Measurements from ENCODE around the gene MLLT10. TPM values are rescaled to one million over a fixed set of nuclear protein-coding genes. Genes with fewer than 3 reads are reported as not detected.

MLLT10 gene
- total and polyA plus RNA-seq, 9 of the 15 experiments (the other 6 are each of a cell fraction or from before 2014, with no cell fraction given) = 18.8 to 81.4 (median 64.2) TPM

- no peak for ATAC-seq
- in situ Hi-C loops (cut with MboI) = no loop called here
- CTCF ChIA-PET (ENCODE audit: low intra/inter-chr PET ratio) = interaction anchor here (0.7 kb wide), 1 partner anchor 30 kb away, joined by 3 read pairs; no protein-coding TSS in a partner anchor
Measured at GRCh38 chr10:21626457-21627161, 92.6 kb downstream of the MLLT10 start.

More at GRCh38 chr10:21626457-21627161, 92.6 kb downstream of the MLLT10 start:
- no peak overlapping the region for H3K4me3 ChIP-seq
- no TSS peak for BruUV-seq (replicated peaks)
- H3K9ac ChIP-seq (ENCODE audit: insufficient read depth in 1 of 2, low read depth in 2 of 2, low read length in 2 of 2) = no peak overlapping the region
- no peaks in the 10 kb centered on the region for H3K27me3 ChIP-seq (ENCODE audit: control insufficient read depth in 2 of 2, insufficient read depth in 2 of 2, low read length in 2 of 2)
- H2AFZ ChIP-seq (ENCODE audit: low read depth, low read length) = no peak overlapping the region
- H3K36me3 ChIP-seq (ENCODE audit: control insufficient read depth, insufficient read depth, low read length) = peaks cover 76% of the 10 kb centered on the region
- peaks cover 22% of the 10 kb centered on the region; the same call in 1 of the 3 replicates for H3K79me2 ChIP-seq (ENCODE audit: control insufficient read depth, insufficient read depth, low read length)
- intact Hi-C loops (cut with micrococcal nuclease) = loop anchor here (10.0 kb wide), 1 partner anchor 98 kb away; no protein-coding TSS in a partner anchor
- FAIRE-seq (peak; percentile 44), DNase-seq (ENCODE audit: extremely low read depth in 1 of 4, low spot score in 3 of 4) (no peak)
- no peaks in the 10 kb centered on the region for H3K9me3 ChIP-seq (replicated peaks; ENCODE audit: control insufficient read depth, insufficient read depth, low read depth, low read length)
- no peaks in the 10 kb centered on the region for H4K20me1 ChIP-seq (replicated peaks; ENCODE audit: control insufficient read depth, insufficient read depth, low read length)
- no peak overlapping the region for H3K27ac ChIP-seq (ENCODE audit: extremely low read depth, low read depth, low read length)
- POLR2A ChIA-PET = interaction anchor here (1.4 to 1.7 kb wide), 3 partner anchors 8 to 89 kb away, joined by 3 to 6 read pairs (median 4); no protein-coding TSS in a partner anchor
- H3K9me1 ChIP-seq (ENCODE audit: control insufficient read depth, insufficient read depth, low read length) = no peaks in the 10 kb centered on the region
- TF ChIP-seq C11orf30 (IDR thresholded peaks at IDR 0.05; ENCODE audit: low read depth) = 0 out of 2 replicates have a peak, but pooled peaks have one; percentile 12
- TF ChIP-seq PPARD (CRISPR knock-in tag; IDR thresholded peaks at IDR 0.05) = no peak
- TF ChIP-seq ATF1 (CRISPR knock-in tag; IDR thresholded peaks at IDR 0.05) = no peak
- TF ChIP-seq ATF1 (tag; IDR thresholded peaks at IDR 0.05) = no peak
- TF ChIP-seq DEAF1 (CRISPR knock-in tag; IDR thresholded peaks at IDR 0.05) = no peak
- WGBS (ENCODE audit: insufficient coverage, low coverage, missing lambda C conversion rate) = 88% methylated on average over 3 of the region's 3 CpGs
- no peaks in the 10 kb centered on the region; a peak in 1 of 5 replicates for H3K4me1 ChIP-seq (replicated peaks in 1 of 2; ENCODE audit: control insufficient read depth in 2 of 2, insufficient read depth in 2 of 2, low read length in 2 of 2)
- H3K4me2 ChIP-seq (ENCODE audit: insufficient read depth, low read length) = no peak overlapping the region
